Stomach (tissue), 4 donors: ENCODE data around the gene PIEZO2.

ENCODE experiments used
- EP300 ChIP-seq: sonication (generic); formaldehyde crosslinking; IDR thresholded peaks from one replicate; pipeline ENCODE4 v1.6.1; 2017; ENCODE audit warnings: antibody characterized with exemption
- POLR2A ChIP-seq, 4 donors: fragments of 450-650 bp; IDR thresholded peaks; one replicate each; pipeline ENCODE4 v1.6.1; 2016; ENCODE audit warnings: antibody characterized with exemption in 4 of 4, control low read depth in 2 of 4, mild to moderate bottlenecking in 1 of 4, moderate library complexity in 1 of 4
- POLR2AphosphoS5 ChIP-seq, 3 donors: sonication (generic); formaldehyde crosslinking; IDR thresholded peaks; one replicate each; pipeline ENCODE4 v1.6.1; 2016; ENCODE audit warnings: antibody characterized with exemption in 3 of 3
- TF ChIP-seq, protein P1 (sequence below), 7 experiments: fragments of 450-650 bp in 4 of 7; fragments of 200-600 bp in 3 of 7; sonication (generic) in 3 of 7; IDR thresholded peaks; one replicate each; pipeline ENCODE4 v1.5.1; 2016 to 2019; ENCODE audit warnings: antibody characterized with exemption in 7 of 7, control low read depth in 2 of 7, mild to moderate bottlenecking in 1 of 7

DNA sequence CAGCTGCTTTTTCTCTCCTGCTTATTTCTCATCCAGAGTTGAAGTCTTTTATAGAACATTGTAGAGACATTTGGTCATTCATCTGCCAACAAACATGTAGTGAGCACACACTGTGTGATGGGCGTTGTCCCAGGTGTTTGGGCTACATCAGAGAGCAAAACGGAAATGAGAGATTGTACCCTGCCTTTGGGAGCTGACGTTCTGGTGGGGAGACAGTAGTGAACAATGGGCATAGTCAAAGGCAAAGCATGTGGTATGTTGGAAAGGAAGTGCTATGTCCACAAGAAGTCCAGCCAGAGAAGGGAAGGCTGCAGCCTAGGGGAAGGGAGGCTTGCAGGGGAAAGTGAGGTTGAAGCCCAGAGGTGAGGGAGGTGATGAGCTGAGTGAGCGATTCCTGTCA, 78.1 kb downstream of the PIEZO2 start:
- TF ChIP-seq, protein P1, sequence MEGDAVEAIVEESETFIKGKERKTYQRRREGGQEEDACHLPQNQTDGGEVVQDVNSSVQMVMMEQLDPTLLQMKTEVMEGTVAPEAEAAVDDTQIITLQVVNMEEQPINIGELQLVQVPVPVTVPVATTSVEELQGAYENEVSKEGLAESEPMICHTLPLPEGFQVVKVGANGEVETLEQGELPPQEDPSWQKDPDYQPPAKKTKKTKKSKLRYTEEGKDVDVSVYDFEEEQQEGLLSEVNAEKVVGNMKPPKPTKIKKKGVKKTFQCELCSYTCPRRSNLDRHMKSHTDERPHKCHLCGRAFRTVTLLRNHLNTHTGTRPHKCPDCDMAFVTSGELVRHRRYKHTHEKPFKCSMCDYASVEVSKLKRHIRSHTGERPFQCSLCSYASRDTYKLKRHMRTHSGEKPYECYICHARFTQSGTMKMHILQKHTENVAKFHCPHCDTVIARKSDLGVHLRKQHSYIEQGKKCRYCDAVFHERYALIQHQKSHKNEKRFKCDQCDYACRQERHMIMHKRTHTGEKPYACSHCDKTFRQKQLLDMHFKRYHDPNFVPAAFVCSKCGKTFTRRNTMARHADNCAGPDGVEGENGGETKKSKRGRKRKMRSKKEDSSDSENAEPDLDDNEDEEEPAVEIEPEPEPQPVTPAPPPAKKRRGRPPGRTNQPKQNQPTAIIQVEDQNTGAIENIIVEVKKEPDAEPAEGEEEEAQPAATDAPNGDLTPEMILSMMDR (IDR thresholded peaks at IDR 0.05), result no peak
- no peak for TF ChIP-seq POLR2AphosphoS5 (IDR thresholded peaks at IDR 0.05)
- TF ChIP-seq POLR2A (IDR thresholded peaks at IDR 0.05), result no peak
- no peak for TF ChIP-seq EP300
